GM10266 (cell line): ENCODE data around the gene CCDC117.
A peak's percentile ranks its signal among the peaks of the same experiment; 100 is the strongest.

ENCODE experiments used
- DNase-seq: peaks from one replicate; pipeline ENCODE4 v3.0.0; 2012; ENCODE audit errors: extremely low spot score
- CTCF ChIP-seq: IDR thresholded peaks from 2 replicates; pipeline ENCODE4 v1.5.1; 2012; ENCODE audit warnings: mild to moderate bottlenecking, low read depth; ENCODE audit not compliant: control insufficient read depth, insufficient read depth; ENCODE audit errors: missing control alignments

The CCDC117 gene

GRCh38 chr22:28773461-28773867, 969 bp downstream of the CCDC117 start:
- TF ChIP-seq CTCF = no peak
- peak; percentile 67 for DNase-seq

- TF ChIP-seq CTCF = no peak
- no peak for DNase-seq
Observed at GRCh38 chr22:28774378-28774777, 1.9 kb downstream of the CCDC117 start.

GRCh38 chr22:28779833-28780232, 7.3 kb downstream of the CCDC117 start:
- no peak for TF ChIP-seq CTCF
- no peak for DNase-seq

GRCh38 chr22:28780296-28780695, 7.8 kb downstream of the CCDC117 start:
- DNase-seq = no peak
- TF ChIP-seq CTCF = no peak

- TF ChIP-seq CTCF = no peak
- DNase-seq = no peak
Observed at GRCh38 chr22:28783786-28784671, 11.5 kb downstream of the CCDC117 start.

- DNase-seq = no peak
- TF ChIP-seq CTCF = no peak
Observed at GRCh38 chr22:28788601-28789000, 16.1 kb downstream of the CCDC117 start.

- no peak for TF ChIP-seq CTCF
- DNase-seq = no peak
Observed at GRCh38 chr22:28791124-28791523, 18.6 kb downstream of the CCDC117 start.
